Neural cell (in vitro differentiated cells): Measurements from ENCODE around the gene CAMSAP2.

Source experiments
- CTCF ChIP-seq: fragments of 450-650 bp; IDR thresholded peaks from 2 replicates; pipeline ENCODE4 v1.5.1; 2014; ENCODE audit warnings: antibody characterized with exemption, mild to moderate bottlenecking, moderate library complexity; ENCODE audit not compliant: poor library complexity, severe bottlenecking
- EP300 ChIP-seq: fragments of 450-650 bp; conservative IDR thresholded peaks from 2 replicates; pipeline ENCODE4 v1.6.1; 2014; ENCODE audit warnings: antibody characterized with exemption, mild to moderate bottlenecking, moderate library complexity; ENCODE audit not compliant: poor library complexity, severe bottlenecking
- EZH2 ChIP-seq: fragments of 200-600, 300-800 bp; shearing (Covaris generic), sonication (generic); IDR thresholded peaks from 2 replicates; pipeline ENCODE4 v1.6.1; 2014; ENCODE audit warnings: antibody characterized with exemption, low read length, borderline replicate concordance, mild to moderate bottlenecking; ENCODE audit not compliant: insufficient read depth, poor library complexity, severe bottlenecking
- MXI1 ChIP-seq: fragments of 450-650 bp; conservative IDR thresholded peaks from 2 replicates; pipeline ENCODE4 v1.6.1; 2014; ENCODE audit warnings: antibody characterized with exemption, mild to moderate bottlenecking; ENCODE audit not compliant: poor library complexity, severe bottlenecking
- POLR2AphosphoS5 ChIP-seq: IDR thresholded peaks from 2 replicates; pipeline ENCODE4 v1.6.1; 2012
- RAD21 ChIP-seq: fragments of 450-650 bp; conservative IDR thresholded peaks from 2 replicates; pipeline ENCODE4 v1.6.1; 2014; ENCODE audit warnings: antibody characterized with exemption, mild to moderate bottlenecking, moderate library complexity
- TAF1 ChIP-seq: IDR thresholded peaks from 2 replicates; pipeline ENCODE4 v1.6.1; 2012; ENCODE audit warnings: low read depth

- TF ChIP-seq CTCF (no peak), MXI1 (no peak), EZH2 (no peak), POLR2AphosphoS5 (no peak), TAF1 (no peak), RAD21 (no peak), EP300 (no peak)
These were observed 15.0 kb downstream of the CAMSAP2 start for GRCh38 chr1:200753650-200754198.
